ENCODE measurements around the gene PTPRD.

PTPRD gene

GRCh38 chr9:9790216-9790872 is 822.5 kb downstream of the PTPRD start:
- no peak for DNase-seq (ENCODE audit: extremely low read depth in 1 of 2, low read depth in 1 of 2)

GRCh38 chr9:9783711-9784110 is 829.1 kb downstream of the PTPRD start:
- no peak for DNase-seq (ENCODE audit: extremely low read depth in 1 of 2, low read depth in 1 of 2)

GRCh38 chr9:9783211-9783610 is 829.6 kb downstream of the PTPRD start:
- DNase-seq (ENCODE audit: extremely low read depth in 1 of 2, low read depth in 1 of 2): no peak

GRCh38 chr9:9778293-9778692 is 834.5 kb downstream of the PTPRD start:
- no peak for DNase-seq (ENCODE audit: extremely low read depth in 1 of 2, low read depth in 1 of 2)

GRCh38 chr9:9774471-9774870 is 838.3 kb downstream of the PTPRD start:
- no peak for DNase-seq (ENCODE audit: extremely low read depth in 1 of 2, low read depth in 1 of 2)

- no peak for DNase-seq (ENCODE audit: extremely low read depth in 1 of 2, low read depth in 1 of 2)
Observed at GRCh38 chr9:9771314-9771713, 841.5 kb downstream of the PTPRD start.

GRCh38 chr9:9764821-9765220 is 848.0 kb downstream of the PTPRD start:
- no peak for DNase-seq (ENCODE audit: extremely low read depth in 1 of 2, low read depth in 1 of 2)

GRCh38 chr9:9754186-9754585 is 858.6 kb downstream of the PTPRD start:
- no peak for DNase-seq (ENCODE audit: extremely low read depth in 1 of 2, low read depth in 1 of 2)

GRCh38 chr9:9753266-9753665 is 859.5 kb downstream of the PTPRD start:
- DNase-seq (ENCODE audit: extremely low read depth in 1 of 2, low read depth in 1 of 2): no peak

- no peak for DNase-seq (ENCODE audit: extremely low read depth in 1 of 2, low read depth in 1 of 2)
Observed at GRCh38 chr9:9752722-9753121, 860.1 kb downstream of the PTPRD start.

GRCh38 chr9:9751996-9752395 is 860.8 kb downstream of the PTPRD start:
- no peak for DNase-seq (ENCODE audit: extremely low read depth in 1 of 2, low read depth in 1 of 2)

GRCh38 chr9:9750719-9751118 is 862.1 kb downstream of the PTPRD start:
- no peak for DNase-seq (ENCODE audit: extremely low read depth in 1 of 2, low read depth in 1 of 2)

- no peak for DNase-seq (ENCODE audit: extremely low read depth in 1 of 2, low read depth in 1 of 2)
Observed at GRCh38 chr9:9749591-9749990, 863.2 kb downstream of the PTPRD start.

GRCh38 chr9:9747787-9748186 is 865.0 kb downstream of the PTPRD start:
- no peak for DNase-seq (ENCODE audit: extremely low read depth in 1 of 2, low read depth in 1 of 2)

GRCh38 chr9:9746826-9747225 is 866.0 kb downstream of the PTPRD start:
- no peak for DNase-seq (ENCODE audit: extremely low read depth in 1 of 2, low read depth in 1 of 2)

GRCh38 chr9:9743822-9744221 is 869.0 kb downstream of the PTPRD start:
- DNase-seq (ENCODE audit: extremely low read depth in 1 of 2, low read depth in 1 of 2): no peak

- no peak for DNase-seq (ENCODE audit: extremely low read depth in 1 of 2, low read depth in 1 of 2)
Observed at GRCh38 chr9:9730174-9730573, 882.6 kb downstream of the PTPRD start.

- DNase-seq (ENCODE audit: extremely low read depth in 1 of 2, low read depth in 1 of 2): no peak
Observed at GRCh38 chr9:9729082-9729481, 883.7 kb downstream of the PTPRD start.

- DNase-seq (ENCODE audit: extremely low read depth in 1 of 2, low read depth in 1 of 2): no peak
Observed at GRCh38 chr9:9719373-9720112, 893.3 kb downstream of the PTPRD start.

GRCh38 chr9:9718691-9719090 is 894.1 kb downstream of the PTPRD start:
- no peak for DNase-seq (ENCODE audit: extremely low read depth in 1 of 2, low read depth in 1 of 2)

- DNase-seq (ENCODE audit: extremely low read depth in 1 of 2, low read depth in 1 of 2): no peak
Observed at GRCh38 chr9:9679433-9679832, 933.4 kb downstream of the PTPRD start.

GRCh38 chr9:9674461-9674860 is 938.3 kb downstream of the PTPRD start:
- DNase-seq (ENCODE audit: extremely low read depth in 1 of 2, low read depth in 1 of 2): no peak

GRCh38 chr9:9670454-9670853 is 942.3 kb downstream of the PTPRD start:
- no peak for DNase-seq (ENCODE audit: extremely low read depth in 1 of 2, low read depth in 1 of 2)

Measured in activated CD8-positive, alpha-beta memory T cell treated with anti-CD3 and anti-CD28 coated beads for 1 hour (primary cell).